ENCODE results near the gene DHCR7.

DHCR7 gene

GRCh38 chr11:71472357-71472885 lies 24.2 kb upstream of the DHCR7 start:
- no peak overlapping the region for H3K27ac ChIP-seq
- TF ChIP-seq, protein P1, sequence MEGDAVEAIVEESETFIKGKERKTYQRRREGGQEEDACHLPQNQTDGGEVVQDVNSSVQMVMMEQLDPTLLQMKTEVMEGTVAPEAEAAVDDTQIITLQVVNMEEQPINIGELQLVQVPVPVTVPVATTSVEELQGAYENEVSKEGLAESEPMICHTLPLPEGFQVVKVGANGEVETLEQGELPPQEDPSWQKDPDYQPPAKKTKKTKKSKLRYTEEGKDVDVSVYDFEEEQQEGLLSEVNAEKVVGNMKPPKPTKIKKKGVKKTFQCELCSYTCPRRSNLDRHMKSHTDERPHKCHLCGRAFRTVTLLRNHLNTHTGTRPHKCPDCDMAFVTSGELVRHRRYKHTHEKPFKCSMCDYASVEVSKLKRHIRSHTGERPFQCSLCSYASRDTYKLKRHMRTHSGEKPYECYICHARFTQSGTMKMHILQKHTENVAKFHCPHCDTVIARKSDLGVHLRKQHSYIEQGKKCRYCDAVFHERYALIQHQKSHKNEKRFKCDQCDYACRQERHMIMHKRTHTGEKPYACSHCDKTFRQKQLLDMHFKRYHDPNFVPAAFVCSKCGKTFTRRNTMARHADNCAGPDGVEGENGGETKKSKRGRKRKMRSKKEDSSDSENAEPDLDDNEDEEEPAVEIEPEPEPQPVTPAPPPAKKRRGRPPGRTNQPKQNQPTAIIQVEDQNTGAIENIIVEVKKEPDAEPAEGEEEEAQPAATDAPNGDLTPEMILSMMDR (IDR thresholded peaks at IDR 0.05) = no peak
- H3K4me1 ChIP-seq = no peaks in the 10 kb centered on the region
- no peaks in the 10 kb centered on the region for H3K9me3 ChIP-seq
- no peak overlapping the region for H3K4me3 ChIP-seq
- no peaks in the 10 kb centered on the region for H3K27me3 ChIP-seq
- no peak for DNase-seq
- peaks cover 47 to 67% (median 54%) of the 10 kb centered on the region in 3 donors for H3K36me3 ChIP-seq
- intact Hi-C loops (cut with DNase I; ENCODE audit: low total_unique reads) = no loop called here

- H3K27ac ChIP-seq = no peak overlapping the region
- H3K4me1 ChIP-seq = no peaks in the 10 kb centered on the region
- H3K9me3 ChIP-seq = no peaks in the 10 kb centered on the region
- peaks cover 36 to 67% (median 49%) of the 10 kb centered on the region in 3 donors for H3K36me3 ChIP-seq
- DNase-seq = peak in 1 of 2 donors; percentile 15
- intact Hi-C loops (cut with DNase I; ENCODE audit: low total_unique reads) = no loop called here
- H3K4me3 ChIP-seq = no peak overlapping the region
- H3K27me3 ChIP-seq = no peaks in the 10 kb centered on the region
- TF ChIP-seq, protein P1 (IDR thresholded peaks at IDR 0.05) = no peak
These were observed 22.8 kb upstream of the DHCR7 start for GRCh38 chr11:71470946-71471345.

DNA sequence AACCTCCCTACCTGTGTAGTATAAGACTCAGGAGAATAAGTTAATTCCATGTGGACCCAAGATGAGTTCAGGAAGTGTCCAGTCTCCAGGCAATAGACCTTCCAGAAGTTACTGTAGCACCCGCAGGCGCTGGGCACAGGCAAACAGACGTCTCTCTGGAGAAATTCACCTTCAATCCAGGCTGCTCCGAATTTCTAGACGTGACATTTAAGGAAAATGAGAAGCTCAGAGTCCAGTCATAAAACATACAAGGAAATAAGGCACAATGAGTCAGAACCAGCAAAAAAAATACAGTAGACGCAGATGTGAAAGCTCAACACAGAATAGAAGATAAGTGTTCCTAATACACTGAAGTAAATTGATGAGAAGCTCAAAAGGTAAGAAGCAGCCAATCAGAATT lies 19.0 kb upstream of the DHCR7 start:
- Histone ChIP-seq H3K4me1 (no peaks in the 10 kb centered on the region), H3K36me3 (peaks cover 4 to 63% (median 32%) of the 10 kb centered on the region in 3 donors), H3K27ac (no peak overlapping the region), H3K4me3 (no peak overlapping the region), H3K27me3 (no peaks in the 10 kb centered on the region), H3K9me3 (no peaks in the 10 kb centered on the region)
- intact Hi-C loops (cut with DNase I; ENCODE audit: low total_unique reads) = no loop called here
- DNase-seq = no peak
- TF ChIP-seq, protein P1 (IDR thresholded peaks at IDR 0.05) = no peak

GRCh38 chr11:71466358-71466757 lies 18.2 kb upstream of the DHCR7 start:
- TF ChIP-seq, protein P1 (IDR thresholded peaks at IDR 0.05) = no peak
- intact Hi-C loops (cut with DNase I; ENCODE audit: low total_unique reads) = no loop called here
- no peak for DNase-seq
- no peaks in the 10 kb centered on the region for H3K9me3 ChIP-seq
- peaks cover 4 to 63% (median 39%) of the 10 kb centered on the region in 3 donors for H3K36me3 ChIP-seq
- H3K4me1 ChIP-seq = no peaks in the 10 kb centered on the region
- no peak overlapping the region for H3K4me3 ChIP-seq
- no peaks in the 10 kb centered on the region for H3K27me3 ChIP-seq
- no peak overlapping the region for H3K27ac ChIP-seq

DNA sequence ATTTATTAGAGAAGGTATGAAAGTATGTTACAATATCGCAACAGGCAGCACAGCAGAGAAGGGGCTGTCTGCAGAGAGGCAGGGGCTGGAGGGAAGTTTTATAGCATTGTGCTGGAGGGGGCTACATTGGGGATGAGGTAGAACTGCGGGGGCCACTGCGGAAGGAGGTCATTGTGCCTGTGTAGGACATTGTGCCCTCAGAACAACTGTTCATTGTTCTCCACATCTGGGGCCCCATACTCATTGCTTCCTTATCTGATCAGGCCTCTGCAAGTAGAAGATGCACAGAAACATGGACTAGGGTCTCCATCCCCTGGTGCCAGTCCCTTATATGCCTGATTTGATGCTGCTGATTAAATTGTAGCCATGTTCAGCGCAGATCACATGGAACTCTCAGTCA lies 16.9 kb upstream of the DHCR7 start:
- TF ChIP-seq, protein P1 (IDR thresholded peaks at IDR 0.05) = no peak
- Histone ChIP-seq H3K36me3 (peaks cover 17 to 70% (median 48%) of the 10 kb centered on the region in 3 donors), H3K27ac (no peak overlapping the region), H3K9me3 (no peaks in the 10 kb centered on the region), H3K4me3 (no peak overlapping the region), H3K4me1 (no peaks in the 10 kb centered on the region), H3K27me3 (no peaks in the 10 kb centered on the region)
- no peak for DNase-seq
- intact Hi-C loops (cut with DNase I; ENCODE audit: low total_unique reads) = no loop called here
